Measurements from ENCODE around the gene IRGQ.

- no peak for TF ChIP-seq CTCF (IDR thresholded peaks at IDR 0.05; ENCODE audit: low read length)
- no peak for TF ChIP-seq EZH2 (IDR thresholded peaks at IDR 0.05; ENCODE audit: borderline replicate concordance, low read length)
Measured at GRCh38 chr19:43616306-43616705, 20.4 kb upstream of the IRGQ start.

Data from OCI-LY1 (cell line).